K562 (cell line): Measurements from ENCODE around the gene SSBP1. TPM values are rescaled to one million over a fixed set of nuclear protein-coding genes. Genes with fewer than 3 reads are reported as not detected.

Experiments used
- BDP1 ChIP-seq: IDR thresholded peaks from 3 replicates; pipeline ENCODE4 v1.6.1; 2011; ENCODE audit not compliant: insufficient read length, insufficient read depth
- EP400 ChIP-seq: fragments of 450-650 bp; IDR thresholded peaks from 2 replicates; pipeline ENCODE4 v1.6.1; 2017; ENCODE audit warnings: antibody characterized with exemption, mild to moderate bottlenecking, moderate library complexity
- HOXB6 ChIP-seq: fragments of 250-450 bp; sonication (Bioruptor Pico); IDR thresholded peaks from 2 replicates; pipeline ENCODE4 v1.5.1; 2022; ENCODE audit warnings: mild to moderate bottlenecking, borderline replicate concordance
- MECOM ChIP-seq: fragments of 250-450 bp; sonication (Bioruptor Pico); IDR thresholded peaks from 2 replicates; pipeline ENCODE4 v1.8.0; 2022; ENCODE audit warnings: inconsistent platforms
- MIER1 ChIP-seq: fragments of 450-650 bp; IDR thresholded peaks from 2 replicates; pipeline ENCODE4 v1.6.1; 2016; ENCODE audit warnings: antibody characterized with exemption, mild to moderate bottlenecking, low read depth
- REST ChIP-seq, 2 experiments: fragments of 450-650 bp; formaldehyde crosslinking in 1 of 2; IDR thresholded peaks; 2 replicates each; pipeline versions ENCODE4 v1.4.0 to v1.6.1; 2014 to 2020; ENCODE audit warnings: mild to moderate bottlenecking in 2 of 2, borderline replicate concordance in 1 of 2, low read depth in 1 of 2
- SAP30 ChIP-seq: fragments of 200-600 bp; sonication (generic); IDR thresholded peaks from 2 replicates; pipeline ENCODE4 v1.6.1; 2012; ENCODE audit warnings: borderline replicate concordance, low read depth, mild to moderate bottlenecking, moderate library complexity, low read length, control low read depth, inconsistent platforms; ENCODE audit not compliant: insufficient read depth, poor library complexity, severe bottlenecking
- ZBTB33 ChIP-seq: sonication (generic); formaldehyde crosslinking; IDR thresholded peaks from 2 replicates; pipeline ENCODE4 v1.8.1; 2023; ENCODE audit warnings: mild to moderate bottlenecking, missing genetic modification reagents
- ZBTB34 ChIP-seq: fragments of 250-450 bp; sonication (Bioruptor Pico); IDR thresholded peaks from 2 replicates; pipeline ENCODE4 v1.8.0; 2021; ENCODE audit warnings: mild to moderate bottlenecking, moderate library complexity
- ZNF282 ChIP-seq: sonication (generic); formaldehyde crosslinking; IDR thresholded peaks from 2 replicates; pipeline ENCODE4 v1.8.1; 2023; ENCODE audit warnings: missing genetic modification reagents
- ZSCAN29 ChIP-seq: fragments of 450-650 bp; IDR thresholded peaks from 2 replicates; pipeline ENCODE4 v1.6.1; 2017
- polyA plus RNA-seq, 8 experiments: library from polyadenylated mRNA; depleted of rRNA in 4 of 8; stranded (reverse) in 5 of 8; unstranded in 3 of 8; fragments of >200 nt; fragmentation: Nextera tagmentation in 2 of 8; fragmentation: Illumina TruSeq in 1 of 8; extraction: Ambion mirVana in 2 of 8; extraction: Trizol in 1 of 8; gene quantifications; 2 replicates each; pipeline versions ENCODE4 v1.2.1 to v1.2.3, GENCODE V29; 2011 to 2014; ENCODE audit warnings: inconsistent platforms in 1 of 8, missing spikeins in 1 of 8
- total RNA-seq, 7 experiments: library from RNA; depleted of rRNA in 6 of 7; stranded (reverse); fragments of >200 nt in 6 of 7; fragmentation: Illumina TruSeq in 2 of 7; extraction: Trizol in 2 of 7; gene quantifications; 2 replicates each; pipeline versions ENCODE4 v1.2.1 to v1.2.3, GENCODE V29; 2011 to 2021; ENCODE audit warnings: low replicate concordance in 1 of 7
- TF ChIP-seq, protein P1 (sequence below): fragments of 250-450 bp; sonication (Bioruptor Pico); IDR thresholded peaks from 2 replicates; pipeline ENCODE4 v1.5.0; 2021; ENCODE audit warnings: mild to moderate bottlenecking, borderline replicate concordance

SSBP1 gene
- total and polyA plus RNA-seq, 9 of the 15 experiments (the other 6 are each of a cell fraction or from before 2014, with no cell fraction given): 404 to 1,996 (median 835) TPM

DNA sequence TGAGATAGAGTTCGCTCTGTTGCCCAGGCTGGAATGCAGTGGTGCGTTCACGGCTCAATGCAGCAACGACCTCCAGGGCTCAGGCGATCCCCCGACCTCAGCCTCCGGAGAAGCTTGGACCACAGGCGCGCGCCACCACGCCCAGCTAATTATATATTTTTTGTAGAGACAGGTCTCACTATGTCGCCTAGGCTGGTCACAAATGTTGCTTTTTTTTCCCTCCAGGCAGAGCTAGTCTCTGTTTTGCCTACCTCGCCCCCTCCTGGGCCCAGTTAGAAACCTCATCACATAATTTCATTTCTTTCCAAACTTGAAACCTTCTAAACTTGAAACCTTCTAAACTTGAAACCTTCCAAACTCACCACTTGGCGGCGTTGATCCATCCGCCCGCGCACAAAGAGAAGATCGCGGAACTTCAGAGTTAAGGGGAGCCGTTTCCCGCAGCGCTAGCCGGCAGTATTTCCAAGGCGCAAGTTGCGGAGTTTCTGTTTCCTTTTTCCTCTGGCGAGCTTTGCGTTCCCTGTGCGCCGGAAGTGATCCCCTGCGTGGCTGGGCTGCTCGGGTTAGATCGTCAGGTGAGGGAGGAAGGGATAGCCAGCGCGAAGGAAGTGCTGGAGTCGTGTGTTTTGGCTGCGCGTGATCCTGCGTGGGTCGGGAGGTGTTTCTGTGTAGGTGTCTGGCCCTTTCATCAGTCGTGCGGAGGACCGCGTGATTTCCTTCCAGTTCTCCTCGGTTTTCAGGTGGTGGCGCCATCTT, at the start of gene SSBP1 (continued):
- TF ChIP-seq REST (IDR thresholded peaks at IDR 0.05; ENCODE audit: borderline replicate concordance) (peak; percentile 47; the same call in 1 of the 2 replicates), REST (CRISPR knock-in tag; IDR thresholded peaks at IDR 0.05; ENCODE audit: low read depth) (peak; percentile 84), EP400 (peak; percentile 100), ZBTB33 (peak; percentile 88; the same call in 1 of the 2 replicates), ZBTB34 (CRISPR knock-in tag) (no peak), ZNF282 (no peak), MIER1 (peak; percentile 93), HOXB6 (CRISPR knock-in tag) (0 out of 2 replicates have a peak, but pooled peaks have one; percentile 48), MECOM (CRISPR knock-in tag) (0 out of 2 replicates have a peak, but pooled peaks have one; percentile 44), SAP30 (peak; percentile 92), ZSCAN29 (peak; percentile 66; the same call in 1 of the 2 replicates), BDP1 (no peak)
- TF ChIP-seq, protein P1, sequence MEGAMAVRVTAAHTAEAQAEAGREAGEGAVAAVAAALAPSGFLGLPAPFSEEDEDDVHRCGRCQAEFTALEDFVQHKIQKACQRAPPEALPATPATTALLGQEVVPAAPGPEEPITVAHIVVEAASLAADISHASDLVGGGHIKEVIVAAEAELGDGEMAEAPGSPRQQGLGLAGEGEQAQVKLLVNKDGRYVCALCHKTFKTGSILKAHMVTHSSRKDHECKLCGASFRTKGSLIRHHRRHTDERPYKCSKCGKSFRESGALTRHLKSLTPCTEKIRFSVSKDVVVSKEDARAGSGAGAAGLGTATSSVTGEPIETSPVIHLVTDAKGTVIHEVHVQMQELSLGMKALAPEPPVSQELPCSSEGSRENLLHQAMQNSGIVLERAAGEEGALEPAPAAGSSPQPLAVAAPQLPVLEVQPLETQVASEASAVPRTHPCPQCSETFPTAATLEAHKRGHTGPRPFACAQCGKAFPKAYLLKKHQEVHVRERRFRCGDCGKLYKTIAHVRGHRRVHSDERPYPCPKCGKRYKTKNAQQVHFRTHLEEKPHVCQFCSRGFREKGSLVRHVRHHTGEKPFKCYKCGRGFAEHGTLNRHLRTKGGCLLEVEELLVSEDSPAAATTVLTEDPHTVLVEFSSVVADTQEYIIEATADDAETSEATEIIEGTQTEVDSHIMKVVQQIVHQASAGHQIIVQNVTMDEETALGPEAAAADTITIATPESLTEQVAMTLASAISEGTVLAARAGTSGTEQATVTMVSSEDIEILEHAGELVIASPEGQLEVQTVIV (CRISPR knock-in tag): no peak
